Thoracic aorta (tissue), 2 donors: ENCODE measurements around the gene GADD45GIP1. TPM values are rescaled to one million over a fixed set of nuclear protein-coding genes. Genes with fewer than 3 reads are reported as not detected.

ENCODE experiments used
- ATAC-seq: fragments of 150-250 bp; one replicate; pipeline ENCODE4 v1.8.0; 2017; ENCODE audit warnings: low read depth; ENCODE audit not compliant: insufficient number of reproducible peaks, low FRiP score
- DNase-seq: peaks from one replicate; pipeline ENCODE4 v3.0.0-alpha.2; 2020; ENCODE audit warnings: low spot score
- H3K27ac ChIP-seq, 2 donors: fragments of 200-600 bp; sonication (generic); 1 replicate in 1 of 2; 2 replicates in 1 of 2; pipeline ENCODE4 v1.5.1; 2016; ENCODE audit warnings: mild to moderate bottlenecking in 2 of 2, moderate library complexity in 2 of 2
- H3K27me3 ChIP-seq: fragments of 200-600 bp; sonication (generic); replicated peaks from 2 replicates; pipeline ENCODE4 v1.6.0; 2016; ENCODE audit warnings: mild to moderate bottlenecking; ENCODE audit not compliant: insufficient read depth
- H3K36me3 ChIP-seq: fragments of 200-600 bp; sonication (generic); one replicate; pipeline ENCODE4 v1.5.1; 2016
- H3K4me1 ChIP-seq, 2 donors: fragments of 200-600 bp; sonication (generic); 1 replicate in 1 of 2; 2 replicates in 1 of 2; pipeline versions ENCODE4 v1.5.1 to v1.6.0; 2016; ENCODE audit warnings: low read depth in 2 of 2, mild to moderate bottlenecking in 1 of 2; ENCODE audit not compliant: control insufficient read depth in 1 of 2
- H3K4me3 ChIP-seq: fragments of 200-600 bp; sonication (generic); 2 replicates; pipeline ENCODE4 v1.5.1; 2016; ENCODE audit warnings: mild to moderate bottlenecking
- H3K9me3 ChIP-seq: fragments of 200-600 bp; sonication (generic); 2 replicates; pipeline ENCODE4 v1.5.1; 2016
- total RNA-seq, 2 donors: library from RNA; depleted of rRNA; stranded (reverse); fragments of >200 nt; gene quantifications; one replicate each; pipeline versions ENCODE4 v1.1.0 to v1.2.3, GENCODE V29; 2016
- TF ChIP-seq, protein P1 (sequence below): fragments of 200-600 bp; sonication (generic); IDR thresholded peaks from one replicate; pipeline ENCODE4 v1.5.1; 2019; ENCODE audit warnings: antibody characterized with exemption

Gene GADD45GIP1
- total RNA-seq, 2 donors from 2014 or later, result 30.2 to 42.8 TPM

DNA sequence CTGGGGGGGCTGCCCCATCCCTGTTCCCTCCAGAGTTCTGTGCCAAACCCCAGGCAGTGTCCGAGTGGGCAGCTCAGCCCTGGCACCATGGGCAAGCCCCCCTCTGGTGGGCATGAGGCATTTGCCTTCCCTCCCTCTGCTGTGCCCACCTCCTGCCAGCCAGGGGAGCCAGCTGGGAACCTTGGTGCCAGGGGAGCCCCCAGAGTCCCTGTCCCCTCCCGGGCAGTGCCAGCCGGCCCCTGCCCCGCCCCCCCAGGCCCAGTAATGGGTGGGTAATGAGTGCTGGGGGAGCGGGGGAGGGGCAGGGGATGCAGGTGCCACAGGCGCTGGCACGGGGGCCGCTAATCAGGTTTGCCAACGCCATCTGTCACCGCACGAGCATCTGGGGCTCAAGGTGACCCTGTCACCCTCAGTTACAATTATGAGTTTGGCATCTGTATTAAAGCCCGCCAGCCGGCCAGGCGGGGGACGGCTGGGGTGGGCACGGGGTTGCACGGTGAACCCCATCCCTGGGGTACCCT is 18.3 kb upstream of the GADD45GIP1 start:
- DNase-seq (no peak), ATAC-seq (no peak)
- no peaks in the 10 kb centered on the region for H3K4me1 ChIP-seq
- TF ChIP-seq, protein P1, sequence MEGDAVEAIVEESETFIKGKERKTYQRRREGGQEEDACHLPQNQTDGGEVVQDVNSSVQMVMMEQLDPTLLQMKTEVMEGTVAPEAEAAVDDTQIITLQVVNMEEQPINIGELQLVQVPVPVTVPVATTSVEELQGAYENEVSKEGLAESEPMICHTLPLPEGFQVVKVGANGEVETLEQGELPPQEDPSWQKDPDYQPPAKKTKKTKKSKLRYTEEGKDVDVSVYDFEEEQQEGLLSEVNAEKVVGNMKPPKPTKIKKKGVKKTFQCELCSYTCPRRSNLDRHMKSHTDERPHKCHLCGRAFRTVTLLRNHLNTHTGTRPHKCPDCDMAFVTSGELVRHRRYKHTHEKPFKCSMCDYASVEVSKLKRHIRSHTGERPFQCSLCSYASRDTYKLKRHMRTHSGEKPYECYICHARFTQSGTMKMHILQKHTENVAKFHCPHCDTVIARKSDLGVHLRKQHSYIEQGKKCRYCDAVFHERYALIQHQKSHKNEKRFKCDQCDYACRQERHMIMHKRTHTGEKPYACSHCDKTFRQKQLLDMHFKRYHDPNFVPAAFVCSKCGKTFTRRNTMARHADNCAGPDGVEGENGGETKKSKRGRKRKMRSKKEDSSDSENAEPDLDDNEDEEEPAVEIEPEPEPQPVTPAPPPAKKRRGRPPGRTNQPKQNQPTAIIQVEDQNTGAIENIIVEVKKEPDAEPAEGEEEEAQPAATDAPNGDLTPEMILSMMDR, result no peak
- H3K4me3 ChIP-seq, result no peak overlapping the region
- H3K9me3 ChIP-seq, result no peaks in the 10 kb centered on the region
- no peaks in the 10 kb centered on the region for H3K36me3 ChIP-seq
- H3K27me3 ChIP-seq, result no peaks in the 10 kb centered on the region
- no peak overlapping the region for H3K27ac ChIP-seq

DNA sequence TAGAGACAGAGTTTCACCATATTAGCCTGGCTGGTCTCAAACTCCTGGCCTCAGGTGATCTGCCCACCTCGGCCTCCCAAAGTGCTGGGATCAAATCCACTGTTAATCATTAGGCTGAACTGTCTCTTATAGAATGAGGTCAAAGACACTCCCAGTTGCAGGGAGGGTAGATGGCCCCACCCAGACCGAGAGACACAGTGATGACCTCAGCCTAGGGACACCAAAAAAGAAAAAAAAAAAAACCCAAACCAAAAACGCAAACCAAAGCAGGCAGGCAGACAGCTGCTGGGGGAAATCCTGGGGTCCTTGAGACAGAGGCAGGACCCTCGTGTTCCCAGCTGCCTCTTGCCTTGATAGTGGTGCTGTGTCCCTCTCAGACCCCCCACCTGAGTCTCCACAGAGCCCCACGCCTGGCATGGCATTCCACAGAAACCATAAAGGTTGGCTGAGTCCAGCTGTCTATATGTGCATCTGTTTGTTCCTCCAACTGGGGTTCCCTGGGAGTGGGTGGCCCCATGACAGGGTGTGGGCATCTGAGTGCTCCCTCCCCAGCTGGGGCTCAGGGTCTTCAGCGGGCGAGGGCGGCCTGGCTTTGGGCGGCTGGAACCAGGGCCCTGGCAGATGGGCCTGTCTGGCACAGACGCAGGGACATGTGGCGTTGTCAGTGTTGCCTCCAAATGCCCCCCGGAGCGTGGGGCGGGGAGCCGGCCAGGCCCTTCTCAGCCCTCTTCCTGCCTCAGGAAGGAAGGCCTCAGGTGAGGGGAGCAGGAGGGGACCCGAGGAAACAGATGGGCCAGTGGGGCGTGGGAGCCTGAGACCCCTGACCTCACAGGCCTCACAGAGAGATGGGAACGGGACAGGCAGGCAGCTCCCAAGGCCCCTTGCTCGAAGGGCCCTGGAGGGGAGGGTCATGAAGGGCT is 17.5 kb upstream of the GADD45GIP1 start:
- Histone ChIP-seq H3K36me3 (no peaks in the 10 kb centered on the region), H3K4me3 (no peak overlapping the region), H3K9me3 (no peaks in the 10 kb centered on the region), H3K27me3 (no peaks in the 10 kb centered on the region), H3K4me1 (peaks cover 0 to 6% of the 10 kb centered on the region in 2 donors), H3K27ac (no peak overlapping the region)
- TF ChIP-seq, protein P1, result no peak
- ATAC-seq (no peak), DNase-seq (no peak)

DNA sequence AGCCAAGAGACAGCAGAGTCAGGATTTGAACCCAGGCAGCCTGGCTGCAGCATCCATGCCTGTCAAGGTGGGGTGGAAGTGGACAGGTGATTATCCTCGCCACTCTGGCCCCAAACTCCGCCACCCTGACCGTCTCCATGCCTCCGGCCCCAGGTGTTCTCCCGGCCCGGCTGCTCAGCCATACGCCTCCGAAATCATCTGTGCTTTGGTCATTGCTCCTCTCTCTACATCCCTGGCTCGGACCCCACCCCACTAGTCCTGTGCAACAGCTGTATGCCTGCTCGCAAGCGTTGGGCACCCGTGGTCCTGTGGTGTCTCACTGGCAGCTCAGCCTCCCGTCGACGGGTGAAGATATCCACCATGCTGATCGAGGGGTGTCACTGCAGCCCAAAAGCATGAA is 16.2 kb upstream of the GADD45GIP1 start:
- H3K4me1 ChIP-seq, result peaks cover 0 to 9% of the 10 kb centered on the region in 2 donors
- no peaks in the 10 kb centered on the region for H3K9me3 ChIP-seq
- no peaks in the 10 kb centered on the region for H3K36me3 ChIP-seq
- TF ChIP-seq, protein P1, result no peak
- DNase-seq (no peak), ATAC-seq (no peak)
- H3K4me3 ChIP-seq, result no peak overlapping the region
- no peak overlapping the region for H3K27ac ChIP-seq
- no peaks in the 10 kb centered on the region for H3K27me3 ChIP-seq

DNA sequence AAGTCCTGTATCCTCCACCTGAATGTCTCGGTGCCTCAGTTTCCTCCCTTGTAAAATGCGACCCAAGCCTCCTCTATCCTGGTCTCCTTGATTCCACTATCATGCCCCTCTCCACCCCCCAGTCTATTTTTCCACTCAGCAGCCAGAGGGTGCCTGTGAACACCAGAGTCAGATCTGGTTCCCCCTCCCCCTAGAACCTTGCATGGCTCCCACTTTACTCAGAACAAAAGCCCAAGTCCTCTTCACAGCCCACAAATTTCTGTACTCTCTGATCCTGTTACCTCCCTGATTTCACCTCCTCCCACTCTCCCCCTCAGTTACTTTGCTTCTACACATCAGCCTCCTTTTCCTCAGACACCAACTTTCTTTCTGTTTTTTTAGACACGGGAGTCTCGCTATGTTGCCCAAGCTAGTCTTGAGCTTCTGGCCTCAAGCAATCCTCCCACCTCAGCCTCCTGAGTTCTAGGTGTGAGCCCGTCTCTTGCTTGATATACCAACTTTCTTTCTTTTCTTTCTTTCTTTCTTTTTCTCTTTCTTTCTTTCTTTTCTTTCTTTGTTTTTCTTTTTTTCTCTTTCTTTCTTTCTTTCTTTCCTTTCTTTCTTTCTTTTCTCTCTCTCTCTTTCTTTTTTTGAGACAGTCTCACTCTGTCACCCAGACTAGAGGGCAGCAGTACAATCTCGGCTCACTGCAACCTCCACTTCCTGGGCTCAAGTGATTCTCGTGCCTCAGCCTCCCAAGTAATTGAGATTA is 13.2 kb upstream of the GADD45GIP1 start:
- Histone ChIP-seq H3K9me3 (no peaks in the 10 kb centered on the region), H3K36me3 (no peaks in the 10 kb centered on the region), H3K27me3 (no peaks in the 10 kb centered on the region), H3K4me1 (peaks cover 0 to 9% of the 10 kb centered on the region in 2 donors), H3K27ac (no peak overlapping the region), H3K4me3 (no peak overlapping the region)
- TF ChIP-seq, protein P1, result no peak
- DNase-seq, result no peak
- no peak for ATAC-seq
